CD4-positive, alpha-beta T cell treated with Interleukin-6 for 4 hours (primary cell): Measurements from ENCODE around the gene CNNM4.

ENCODE experiments used
- DNase-seq: peaks from one replicate; pipeline ENCODE4 v3.0.0-alpha.2; 2020; ENCODE audit warnings: mixed read lengths

CNNM4 gene

DNA sequence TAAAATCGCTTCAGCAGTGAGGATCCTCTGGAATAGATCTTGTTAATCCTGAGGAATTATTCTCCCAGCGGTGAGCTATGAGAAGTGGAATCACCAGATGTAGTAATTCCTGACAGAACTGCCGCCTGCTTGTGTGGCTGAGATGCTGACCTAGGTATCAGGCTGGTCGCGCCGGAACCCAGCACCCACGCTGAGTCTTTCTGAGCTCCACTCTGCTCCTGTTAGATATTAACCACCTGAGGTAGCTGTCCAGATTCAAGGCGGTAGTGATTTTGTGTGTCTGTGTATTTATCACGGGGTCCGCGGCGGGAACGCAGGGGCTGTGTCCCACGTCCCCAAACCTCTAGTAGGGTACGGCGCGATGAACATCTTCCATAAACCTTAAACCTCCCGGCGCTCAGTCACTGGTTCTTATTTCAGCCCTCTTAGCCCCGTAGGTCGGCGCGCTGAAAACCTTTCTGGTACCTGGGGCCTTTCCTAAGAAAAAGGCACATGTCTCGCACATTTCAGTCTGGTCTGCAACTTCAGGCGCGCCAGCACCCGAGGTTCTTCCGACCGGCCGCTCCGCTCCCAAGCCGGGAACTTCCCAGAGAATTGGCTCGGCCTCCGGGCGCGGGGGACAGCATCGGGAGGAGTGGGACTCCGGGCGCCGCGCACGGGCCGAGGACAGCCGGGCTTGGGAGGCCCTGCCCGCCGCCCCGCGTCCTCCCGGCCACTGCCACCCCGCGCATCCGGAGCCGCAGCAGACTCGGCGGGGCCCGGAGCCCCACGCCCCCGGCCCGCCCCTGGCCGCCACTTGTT lies 54.8 kb downstream of the CNNM4 start:
- DNase-seq: peak; percentile 40

DNA sequence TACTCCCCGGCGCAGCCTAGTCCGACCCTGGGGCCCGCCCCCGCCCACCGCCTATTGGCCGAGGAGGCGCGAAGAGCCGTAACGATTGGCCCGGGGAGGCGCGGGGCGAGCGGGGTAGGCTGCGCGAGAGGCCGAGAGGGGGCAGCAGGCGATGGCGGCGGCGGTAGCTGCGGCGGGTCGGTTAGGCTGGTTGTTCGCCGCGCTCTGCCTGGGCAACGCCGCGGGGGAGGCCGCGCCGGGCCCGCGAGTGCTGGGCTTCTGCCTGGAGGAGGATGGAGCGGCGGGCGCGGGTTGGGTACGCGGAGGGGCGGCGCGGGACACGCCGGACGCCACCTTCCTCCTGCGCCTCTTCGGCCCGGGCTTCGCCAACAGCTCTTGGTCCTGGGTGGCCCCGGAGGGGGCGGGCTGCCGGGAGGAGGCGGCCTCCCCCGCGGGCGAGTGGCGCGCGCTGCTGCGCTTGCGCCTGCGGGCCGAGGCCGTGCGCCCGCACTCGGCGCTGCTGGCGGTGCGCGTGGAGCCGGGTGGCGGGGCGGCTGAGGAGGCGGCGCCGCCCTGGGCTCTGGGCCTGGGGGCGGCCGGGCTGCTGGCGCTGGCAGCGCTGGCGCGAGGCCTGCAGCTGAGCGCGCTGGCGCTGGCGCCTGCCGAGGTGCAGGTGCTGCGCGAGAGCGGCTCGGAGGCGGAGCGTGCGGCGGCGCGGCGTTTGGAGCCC lies 55.6 kb downstream of the CNNM4 start, which contains the start of gene CNNM3:
TSS of gene CNNM3 (plus strand) at position 142 of the 709 bp plus-strand sequence. CDS start at position 152, 10 bp downstream.
- DNase-seq: peak; percentile 98

DNA sequence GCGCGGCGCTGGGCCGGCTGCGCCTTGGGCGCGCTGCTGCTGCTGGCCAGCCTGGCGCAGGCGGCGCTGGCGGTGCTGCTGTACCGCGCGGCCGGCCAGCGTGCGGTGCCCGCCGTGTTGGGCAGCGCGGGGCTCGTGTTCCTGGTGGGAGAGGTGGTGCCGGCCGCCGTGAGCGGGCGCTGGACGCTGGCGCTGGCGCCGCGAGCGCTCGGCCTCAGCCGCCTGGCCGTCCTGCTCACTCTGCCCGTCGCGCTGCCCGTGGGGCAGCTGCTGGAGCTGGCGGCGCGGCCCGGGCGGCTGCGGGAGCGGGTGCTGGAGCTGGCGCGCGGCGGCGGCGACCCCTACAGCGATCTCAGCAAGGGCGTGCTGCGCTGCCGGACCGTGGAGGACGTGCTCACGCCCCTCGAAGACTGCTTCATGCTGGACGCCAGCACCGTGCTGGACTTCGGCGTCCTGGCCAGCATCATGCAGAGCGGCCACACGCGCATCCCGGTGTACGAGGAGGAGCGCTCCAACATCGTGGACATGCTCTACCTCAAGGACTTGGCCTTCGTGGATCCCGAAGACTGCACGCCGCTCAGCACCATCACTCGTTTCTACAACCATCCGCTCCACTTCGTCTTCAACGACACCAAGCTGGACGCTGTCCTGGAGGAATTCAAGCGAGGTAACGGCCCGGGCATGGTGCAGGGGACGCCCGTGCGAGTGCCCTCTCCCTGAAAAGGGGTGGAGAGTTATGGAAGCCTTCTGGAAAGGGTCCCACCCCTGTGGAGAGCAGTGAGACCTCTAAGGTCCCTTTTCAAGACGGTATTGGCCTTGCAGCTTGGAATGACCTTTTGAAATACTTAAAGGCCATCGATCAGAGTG lies 56.4 kb downstream of the CNNM4 start:
- DNase-seq: peak; percentile 20

DNA sequence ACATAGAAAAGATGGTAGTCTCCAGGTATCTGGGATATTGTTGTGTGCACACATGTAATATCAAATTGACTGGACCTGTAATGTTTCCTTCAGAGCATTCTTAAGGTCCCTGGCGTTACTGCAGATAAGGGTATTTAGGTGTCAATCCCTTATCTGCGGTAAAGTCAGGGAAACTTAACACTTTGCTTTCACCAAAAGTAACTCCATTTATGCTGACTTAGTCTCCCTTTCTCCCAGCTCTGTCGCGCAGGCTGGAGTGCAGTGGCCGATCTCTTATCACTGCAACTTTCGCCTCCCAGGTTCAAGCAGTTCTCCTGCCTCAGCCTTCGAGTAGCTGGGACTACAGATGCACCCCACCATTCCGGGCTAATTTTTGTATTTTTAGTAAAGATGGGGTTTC lies 57.2 kb downstream of the CNNM4 start:
- DNase-seq: no peak

DNA sequence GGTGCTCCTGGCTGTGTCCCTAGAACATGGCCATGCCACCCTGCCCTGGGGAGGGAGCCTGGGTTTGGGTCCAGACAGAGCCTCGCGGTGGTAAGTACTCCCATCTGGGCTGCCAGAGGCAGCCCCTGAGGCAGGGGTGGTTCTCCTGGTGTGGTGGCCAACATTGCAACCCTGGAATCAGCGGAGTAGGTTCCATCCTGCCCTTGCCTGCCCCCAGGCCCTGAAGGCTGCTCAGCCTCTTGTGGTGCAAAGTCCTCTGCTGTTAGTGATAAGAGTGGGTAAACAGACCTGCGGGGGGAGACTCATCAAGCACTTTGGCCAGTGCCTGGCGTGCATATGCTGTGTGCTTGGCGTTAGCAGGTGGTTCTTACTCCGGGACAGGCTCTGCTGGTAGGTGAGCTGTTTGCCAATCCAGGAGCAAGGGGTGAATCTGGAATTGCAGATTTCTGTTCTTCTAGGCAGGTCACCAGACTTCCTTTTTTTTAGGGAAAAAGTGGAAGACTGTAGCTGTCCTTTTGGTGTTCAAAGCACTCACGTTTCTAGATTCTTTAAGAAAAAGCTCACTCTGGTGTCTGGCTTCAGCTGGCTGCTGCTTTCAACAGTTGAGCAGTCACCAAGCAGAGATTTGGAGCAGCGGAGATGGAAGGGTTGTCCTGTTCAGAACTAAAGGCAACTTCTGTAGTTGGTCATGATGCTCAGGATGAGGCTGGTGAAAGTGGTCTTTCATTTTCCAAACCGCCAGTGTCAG lies 58.6 kb downstream of the CNNM4 start:
- DNase-seq: no peak

DNA sequence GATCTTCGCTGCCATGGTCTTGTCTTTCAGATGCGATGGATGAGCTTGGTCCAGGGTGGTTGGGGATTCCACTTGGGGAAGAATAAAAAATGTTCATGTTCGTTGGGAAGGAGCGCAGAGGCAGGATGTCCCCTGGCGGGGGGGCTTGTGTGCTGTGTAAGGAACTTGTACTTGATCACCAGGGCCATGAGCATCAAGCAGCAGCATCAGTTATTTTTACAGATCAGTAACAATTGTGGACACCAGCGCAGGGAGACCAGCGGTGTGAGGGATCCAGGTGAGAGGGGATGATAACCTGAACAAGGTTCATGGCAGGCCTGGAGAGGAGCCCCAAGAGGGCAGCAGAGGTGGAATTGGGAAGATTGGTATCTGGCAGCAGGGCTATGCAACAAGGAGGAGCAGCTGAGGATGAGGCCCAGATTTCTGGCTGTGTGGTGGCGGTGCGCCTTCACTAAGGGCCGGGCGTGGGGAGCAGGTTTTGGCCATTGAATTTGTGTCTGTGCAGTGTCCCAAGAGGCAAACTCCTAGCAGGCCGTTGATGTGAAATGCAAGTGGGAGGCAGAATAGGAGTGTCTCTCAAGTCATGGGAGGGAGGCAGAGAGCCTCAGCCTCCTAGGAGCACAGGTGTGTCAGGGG lies 59.3 kb downstream of the CNNM4 start:
- DNase-seq: no peak

DNA sequence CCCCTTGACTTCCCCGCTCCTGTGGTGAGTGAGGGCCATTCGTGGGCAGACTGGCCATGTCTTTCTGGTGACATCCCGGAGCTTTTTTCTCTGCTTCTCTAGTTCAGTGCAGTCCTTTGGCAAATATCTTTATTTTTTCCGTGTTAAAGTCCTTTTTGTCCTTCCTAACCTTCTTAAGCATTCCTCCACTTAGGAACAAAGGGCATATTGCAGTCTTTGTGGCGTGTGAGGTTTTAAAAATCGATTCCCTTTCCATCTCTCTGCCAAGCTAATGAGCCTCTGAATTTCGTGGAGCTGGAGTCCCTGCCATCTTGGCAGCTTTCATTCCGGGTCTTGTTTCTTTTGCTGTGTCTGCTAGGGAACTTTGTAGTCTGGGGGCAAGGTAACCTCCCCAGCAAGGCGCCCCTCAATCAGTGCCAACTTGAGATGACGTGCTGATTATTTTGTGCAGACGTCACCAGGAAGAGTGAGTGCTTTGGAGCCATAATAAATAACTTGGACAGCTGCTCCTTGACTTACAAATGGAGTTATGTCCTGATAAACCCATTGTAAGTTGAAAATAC lies 60.5 kb downstream of the CNNM4 start:
- no peak for DNase-seq

DNA sequence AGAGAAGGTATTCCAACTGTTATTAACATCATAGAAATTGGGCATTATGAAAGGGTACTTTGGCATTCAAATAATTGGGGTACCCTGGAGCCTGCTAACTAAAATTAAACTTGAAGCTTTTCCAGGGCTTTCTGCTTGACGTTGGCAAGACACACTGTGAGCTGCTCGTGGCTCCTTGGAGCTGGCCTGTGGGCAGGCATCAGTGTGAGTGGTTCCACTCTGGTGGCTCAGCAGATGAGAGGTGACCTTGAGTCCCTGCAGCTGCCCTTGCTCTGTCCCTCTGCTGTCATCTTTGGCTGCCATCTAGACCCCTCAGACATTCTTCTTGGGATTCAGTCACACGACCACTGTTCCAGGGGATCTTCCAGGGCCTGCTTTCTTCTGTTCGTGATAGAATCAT lies 62.1 kb downstream of the CNNM4 start:
- DNase-seq: no peak

DNA sequence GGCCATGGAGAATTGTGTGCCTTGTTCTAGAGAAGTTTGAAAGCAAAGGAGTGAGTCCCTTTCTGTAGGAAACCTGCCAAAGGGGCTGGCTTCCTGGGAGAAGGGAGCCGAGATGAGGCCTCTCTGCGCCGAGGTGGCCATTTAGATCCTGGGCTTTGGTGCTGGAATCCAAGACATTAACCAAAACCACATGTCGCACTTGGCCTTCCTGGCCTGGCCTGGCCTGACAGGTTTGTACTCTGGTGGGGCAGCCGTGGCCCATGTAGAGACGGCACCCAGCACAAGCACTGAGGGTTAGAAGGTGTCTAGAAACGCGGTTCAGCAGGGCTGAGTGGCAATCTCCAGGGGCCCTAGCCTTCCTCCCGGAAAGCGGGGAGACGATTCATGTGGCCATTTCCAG lies 62.5 kb downstream of the CNNM4 start:
- DNase-seq: no peak

DNA sequence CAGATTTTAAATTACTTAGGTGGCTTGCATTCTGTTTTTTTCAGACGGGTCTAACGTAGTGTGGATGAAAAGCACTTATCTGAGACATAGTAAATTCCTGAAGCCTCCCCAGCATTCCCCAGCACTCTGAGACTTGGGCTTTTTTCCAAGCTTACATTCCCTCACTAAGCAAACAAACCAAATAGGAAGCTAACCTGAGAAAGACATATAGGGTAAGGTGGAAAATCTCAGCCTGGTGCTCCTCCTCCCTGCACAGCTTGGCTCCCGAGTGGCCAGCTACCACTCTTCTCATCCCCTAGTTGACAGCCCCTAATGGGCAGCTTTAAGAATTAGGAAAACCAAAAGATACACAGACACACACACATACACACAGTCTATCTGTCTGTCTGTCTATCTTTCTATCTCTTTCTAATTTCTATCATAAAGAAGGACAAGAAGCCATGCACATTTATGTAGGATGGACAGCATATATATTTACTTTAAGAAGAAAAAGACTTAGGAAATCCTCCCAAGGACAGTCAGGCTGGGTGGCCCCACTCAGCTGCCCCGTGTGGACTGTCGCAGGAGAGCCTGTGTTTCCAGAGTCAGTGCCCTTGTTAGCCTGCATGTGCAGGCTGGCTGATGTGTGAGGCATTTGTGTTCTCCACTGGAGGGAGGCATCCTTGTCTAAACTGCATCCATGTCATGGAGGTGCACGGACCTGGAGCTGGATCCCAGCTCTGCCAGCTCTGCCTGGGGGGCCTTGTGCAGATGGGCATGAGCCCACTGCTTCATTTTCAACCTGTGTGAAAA lies 63.6 kb downstream of the CNNM4 start:
- DNase-seq: no peak

DNA sequence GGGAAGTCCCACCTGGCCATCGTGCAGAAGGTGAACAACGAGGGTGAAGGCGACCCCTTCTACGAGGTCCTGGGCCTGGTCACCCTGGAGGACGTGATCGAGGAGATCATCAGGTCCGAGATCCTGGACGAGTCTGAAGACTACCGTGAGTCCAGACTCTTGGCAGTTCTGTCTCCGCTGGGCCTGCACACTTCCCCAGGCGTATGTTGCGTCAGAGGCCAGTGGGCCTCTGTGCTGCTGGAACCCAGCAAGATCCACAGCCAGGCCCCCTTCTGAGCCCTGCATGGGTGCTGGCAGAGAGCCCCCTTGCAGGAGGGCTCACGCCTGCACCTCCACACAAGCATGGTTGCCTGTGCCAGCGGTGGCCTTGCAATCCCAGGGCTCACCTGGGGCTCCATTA lies 64.4 kb downstream of the CNNM4 start:
- DNase-seq: no peak

DNA sequence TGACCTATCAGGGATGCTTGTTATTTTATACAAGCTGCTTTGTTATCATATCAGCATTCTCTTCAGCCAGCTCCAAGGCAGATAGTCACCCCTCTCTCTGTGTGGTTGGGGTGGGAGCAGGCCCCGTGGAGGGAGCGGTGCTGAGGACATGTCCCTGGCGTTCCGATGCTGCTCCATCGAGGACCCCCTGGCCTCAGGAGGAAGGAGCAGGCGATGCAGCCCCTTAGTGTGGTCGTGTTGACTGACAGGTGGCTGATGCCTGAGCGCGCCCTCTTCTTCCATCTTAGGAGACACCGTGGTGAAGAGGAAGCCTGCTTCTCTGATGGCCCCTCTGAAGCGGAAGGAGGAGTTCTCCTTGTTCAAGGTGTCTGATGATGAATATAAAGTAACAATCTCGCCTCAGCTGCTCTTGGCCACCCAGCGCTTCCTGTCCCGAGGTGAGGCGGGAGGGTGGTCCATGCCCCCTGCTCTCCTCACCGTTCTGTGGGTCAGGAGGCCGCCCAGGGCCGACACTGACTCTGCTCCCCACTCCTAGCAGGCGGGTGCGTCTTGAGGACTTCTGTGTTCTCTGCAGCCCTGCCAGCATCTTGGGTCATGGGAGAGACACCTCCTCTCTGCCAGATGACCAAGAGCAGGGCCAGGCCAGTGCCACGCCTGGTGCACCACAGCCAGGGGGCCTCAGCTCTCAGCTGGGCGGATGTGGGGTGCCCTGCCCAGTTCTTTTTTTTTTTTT lies 66.0 kb downstream of the CNNM4 start:
- DNase-seq: no peak

DNA sequence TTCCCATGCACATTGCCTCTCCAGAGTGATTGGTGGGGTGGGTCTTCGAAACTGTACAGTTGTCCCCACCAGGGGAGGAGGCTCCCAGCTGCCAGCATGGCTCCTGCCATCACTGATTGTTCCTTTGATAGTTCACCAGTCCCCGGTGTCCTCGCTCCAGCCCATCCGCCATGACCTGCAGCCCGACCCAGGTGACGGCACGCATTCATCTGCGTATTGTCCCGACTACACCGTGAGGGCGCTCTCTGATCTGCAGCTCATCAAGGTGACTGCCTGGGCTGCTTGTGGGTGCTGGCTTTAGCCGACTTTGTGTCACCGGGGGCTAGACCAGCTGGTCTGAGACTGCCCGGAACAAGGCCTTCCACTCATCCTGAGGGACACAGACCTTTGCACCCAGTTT lies 67.7 kb downstream of the CNNM4 start:
- no peak for DNase-seq

DNA sequence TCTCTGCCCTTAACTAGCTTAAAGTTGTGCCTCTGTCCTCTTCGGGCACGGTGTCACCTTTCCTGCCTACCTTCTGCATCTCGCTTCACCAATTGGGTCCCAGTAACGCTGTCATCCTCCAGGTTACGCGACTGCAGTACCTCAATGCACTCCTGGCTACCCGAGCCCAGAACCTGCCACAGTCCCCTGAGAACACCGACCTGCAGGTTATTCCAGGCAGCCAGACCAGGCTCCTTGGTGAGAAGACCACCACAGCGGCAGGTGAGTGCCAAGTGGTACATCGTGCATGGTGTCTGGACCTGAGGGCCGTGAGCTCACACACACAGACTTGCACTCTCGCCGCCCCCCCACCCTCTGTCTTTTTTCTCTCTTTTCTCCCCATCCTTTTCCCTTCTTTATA lies 68.2 kb downstream of the CNNM4 start:
- DNase-seq: no peak

DNA sequence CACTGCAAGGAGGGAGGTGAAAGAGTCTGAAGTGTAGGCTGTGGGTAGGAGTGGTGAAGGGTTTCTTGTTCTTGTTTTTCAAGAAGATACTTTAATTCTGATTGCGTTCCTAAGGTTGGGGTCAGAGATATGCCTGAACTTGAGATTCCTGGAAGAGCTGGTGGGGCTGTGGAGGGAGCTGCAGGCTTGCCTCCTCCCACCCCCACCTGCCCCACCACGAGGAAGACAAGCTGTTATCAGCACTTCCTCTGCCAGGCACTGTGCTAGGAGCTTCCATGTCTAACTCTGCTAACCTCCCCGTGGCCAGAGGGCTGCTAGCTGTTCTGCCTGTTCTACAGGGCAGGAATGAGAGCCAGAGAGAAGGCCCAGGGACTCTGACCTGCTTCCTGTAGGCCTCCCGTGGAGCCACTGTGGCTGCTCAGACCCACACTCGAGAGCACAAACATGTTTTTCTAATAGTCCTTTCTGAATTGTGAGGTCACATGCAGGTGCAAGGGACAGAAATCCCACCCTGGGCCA lies 69.4 kb downstream of the CNNM4 start:
- DNase-seq: no peak

DNA sequence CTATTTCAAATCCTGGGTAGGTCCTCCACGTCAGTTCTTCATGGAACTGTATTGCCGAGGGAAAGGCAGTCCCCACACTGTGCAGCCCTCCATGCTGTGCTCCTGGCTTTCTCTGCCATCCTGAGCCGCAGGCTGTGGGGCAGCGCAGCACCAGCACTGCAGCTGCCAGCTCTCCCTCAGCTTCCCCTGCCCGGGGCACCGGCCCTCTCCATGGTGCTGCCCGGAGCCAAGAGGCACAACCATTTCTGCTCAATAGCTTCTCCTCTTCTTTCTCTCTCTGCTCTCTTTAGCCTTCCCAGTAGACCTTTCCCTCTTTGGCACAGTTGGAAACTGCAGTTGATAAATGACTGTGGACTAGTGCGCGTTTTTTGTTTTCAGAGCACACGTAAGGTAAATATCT lies 71.0 kb downstream of the CNNM4 start:
- no peak for DNase-seq

DNA sequence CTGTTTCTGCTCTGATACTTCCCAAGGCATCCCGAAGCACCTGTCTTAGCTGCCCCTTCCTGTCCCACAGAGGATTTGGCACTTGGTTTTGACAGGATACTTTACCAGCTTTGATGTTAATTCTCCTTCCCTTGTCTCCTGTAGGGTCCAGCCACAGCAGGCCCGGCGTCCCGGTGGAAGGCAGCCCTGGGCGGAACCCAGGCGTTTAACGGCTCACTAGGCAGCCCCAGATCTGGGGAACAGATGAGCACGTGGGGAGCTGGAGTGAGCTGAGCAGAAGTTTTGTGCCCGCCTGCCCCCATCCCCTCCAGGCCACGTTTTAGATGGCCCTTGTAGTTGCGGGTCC lies 71.7 kb downstream of the CNNM4 start:
- DNase-seq: no peak

DNA sequence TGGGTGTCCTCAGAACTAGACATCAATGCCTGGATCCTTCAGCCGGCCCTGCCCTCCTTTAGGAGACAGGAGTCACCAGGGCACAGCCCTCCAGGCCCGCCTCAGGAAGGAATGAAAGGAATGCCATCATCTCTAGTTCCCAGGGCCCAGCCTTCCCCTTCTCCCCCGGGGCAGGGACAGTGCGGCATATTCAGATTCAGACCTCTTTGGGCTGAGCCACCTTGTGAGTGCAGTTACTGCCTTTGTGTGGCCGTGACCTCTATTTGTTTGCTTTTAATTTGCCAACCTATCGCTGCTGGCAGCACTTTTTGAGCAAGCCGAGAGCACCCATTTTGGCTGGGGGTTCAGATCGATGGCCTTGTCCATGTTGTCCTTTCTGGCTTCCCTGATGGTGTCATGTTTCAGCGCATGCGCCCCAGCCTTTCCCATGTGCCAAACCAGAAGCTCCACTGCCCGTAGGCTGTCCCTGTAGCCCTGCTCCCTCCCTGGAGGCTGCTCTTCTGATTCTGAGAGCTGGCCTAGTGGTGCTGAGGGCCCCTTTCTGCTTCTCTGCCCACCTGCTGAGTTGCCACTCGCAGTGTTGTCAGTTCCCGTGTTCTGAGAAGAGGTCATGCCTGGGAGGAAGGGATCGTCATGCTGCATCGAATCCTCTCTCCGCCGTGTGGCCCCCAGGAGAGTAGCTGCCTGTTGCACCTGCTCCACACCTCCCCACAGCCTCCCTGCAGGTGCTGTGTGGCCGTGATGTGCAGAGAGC lies 72.2 kb downstream of the CNNM4 start:
- no peak for DNase-seq

DNA sequence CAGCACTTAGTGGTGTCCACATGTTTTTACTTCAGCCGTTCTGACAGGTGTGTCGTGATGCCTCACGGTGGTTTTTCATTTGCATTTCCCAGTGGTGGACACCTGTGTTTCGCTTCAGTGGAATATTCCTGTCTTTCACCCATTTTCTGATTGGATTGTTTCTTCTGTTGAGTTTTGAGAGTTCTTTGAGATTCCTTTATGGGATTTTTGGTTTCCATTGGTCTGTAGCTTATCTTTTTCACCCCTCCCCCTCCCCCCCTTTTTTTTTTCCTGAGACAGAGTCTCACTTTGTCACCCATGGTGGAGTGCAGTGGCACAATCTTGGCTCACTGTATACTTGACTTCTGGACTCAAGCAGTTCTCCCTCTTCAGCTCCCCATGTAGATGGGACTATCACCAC lies 75.1 kb downstream of the CNNM4 start:
- no peak for DNase-seq
